ENCODE data around the gene PRDM11. TPM values are rescaled to one million over a fixed set of nuclear protein-coding genes. Genes with fewer than 3 reads are reported as not detected.
A peak's percentile ranks its signal among the peaks of the same experiment; 100 is the strongest.

Gene PRDM11
- total and polyA plus RNA-seq, 10 of the 15 experiments (the other 5 are each of a cell fraction or from before 2014, with no cell fraction given): 0.03 to 2.4 (median 0.53) TPM

GRCh38 chr11:45110562-45110961, 35.9 kb upstream of the PRDM11 start:
- H3K9me3 ChIP-seq (replicated peaks; ENCODE audit: control insufficient read depth, insufficient read depth, low read length): no peaks in the 10 kb centered on the region
- H3K4me1 ChIP-seq (ENCODE audit: control insufficient read depth, insufficient read depth, low read length): no peaks in the 10 kb centered on the region
- in situ Hi-C loops (cut with MboI) (no loop called here), intact Hi-C loops (cut with micrococcal nuclease; ENCODE audit: unreplicated experiment) (loop anchor here (1.0 to 10.0 kb wide), 3 partner anchors 183 to 664 kb away; no protein-coding TSS in a partner anchor)
- POLR2A ChIA-PET: no interaction called here
- CTCF ChIA-PET: interaction anchor here (0.7 to 17.9 kb wide), 23 partner anchors 8 to 661 kb away, joined by 3 to 571 read pairs (median 4); no protein-coding TSS in a partner anchor
- SMC1A ChIA-PET (ENCODE audit: uncharacterized antibody, unreplicated experiment): interaction anchor here (0.7 to 2.4 kb wide), 8 partner anchors 173 to 231 kb away, joined by 3 to 20 read pairs (median 4); no protein-coding TSS in a partner anchor
- ATAC-seq: peak; percentile 78
- no peak overlapping the region for H3K9ac ChIP-seq (ENCODE audit: control insufficient read depth, insufficient read depth, low read length)
- H2AFZ ChIP-seq (ENCODE audit: control insufficient read depth, low read depth, low read length): no peak overlapping the region
- H3K4me3 ChIP-seq: no peak overlapping the region
- no peak for DNase-seq (ENCODE audit: low read depth, low spot score)
- 5% methylated on average over 10 of the region's 10 CpGs for WGBS (ENCODE audit: insufficient coverage, insufficient replicate concordance, low lambda C conversion rate, missing lambda C conversion rate)
- no peaks in the 10 kb centered on the region; a peak in 1 of 4 replicates for H3K27me3 ChIP-seq (replicated peaks in 1 of 2; ENCODE audit: control insufficient read depth in 2 of 2, insufficient read depth in 2 of 2, low read length in 1 of 2)
- TF ChIP-seq CHD4 (IDR thresholded peaks at IDR 0.05): no peak
- peak; percentile 89 for TF ChIP-seq SMC3 (IDR thresholded peaks at IDR 0.05; ENCODE audit: borderline replicate concordance, low read length)
- no peak for TF ChIP-seq ZNF207 (IDR thresholded peaks at IDR 0.05; ENCODE audit: borderline replicate concordance)
- peak; percentile 85 for TF ChIP-seq RAD21 (IDR thresholded peaks at IDR 0.05; ENCODE audit: insufficient read depth, low read depth, low read length)
- no peak for TF ChIP-seq PRDM15 (CRISPR knock-in tag; IDR thresholded peaks at IDR 0.05)
- TF ChIP-seq GATAD2B (conservative IDR thresholded peaks at IDR 0.05; ENCODE audit: low read depth): no peak
- peak; percentile 13; the same call in 1 of the 2 replicates for TF ChIP-seq ZNF384 (IDR thresholded peaks at IDR 0.05; ENCODE audit: borderline replicate concordance, low read depth, low read length)
- TF ChIP-seq YY1 (IDR thresholded peaks at IDR 0.05; ENCODE audit: low read depth, low read length): peak; percentile 50; the same call in 1 of the 2 replicates
- TF ChIP-seq PBX3 (IDR thresholded peaks at IDR 0.05; ENCODE audit: insufficient replicate concordance, low read depth, low read length): no peak
- peak; percentile 54 to 76 (median 60) for TF ChIP-seq CTCF (IDR thresholded peaks at IDR 0.05 in 2 of 3, conservative IDR thresholded peaks at IDR 0.05 in 1 of 3; ENCODE audit: control insufficient read depth in 2 of 3, extremely low read depth in 1 of 3, insufficient read depth in 1 of 3, low read depth in 3 of 3, low read length in 3 of 3)
- no peak for TF ChIP-seq SP1 (IDR thresholded peaks at IDR 0.05; ENCODE audit: low read depth, low read length)
- no peak for TF ChIP-seq RFX5 (IDR thresholded peaks at IDR 0.05; ENCODE audit: low read depth, low read length)
- RAD21 ChIA-PET (ENCODE audit: unreplicated experiment): interaction anchor here (0.9 to 1.3 kb wide), 5 partner anchors 10 to 222 kb away, joined by 3 to 5 read pairs (median 3); no protein-coding TSS in a partner anchor
- H3K79me2 ChIP-seq (ENCODE audit: control insufficient read depth, insufficient read depth, low read length): no peaks in the 10 kb centered on the region
- no peak overlapping the region for H3K27ac ChIP-seq (ENCODE audit: control insufficient read depth, insufficient read depth)
- H3K4me2 ChIP-seq (ENCODE audit: control insufficient read depth, insufficient read depth): no peak overlapping the region
- 0 out of 2 replicates have a peak, but pooled peaks cover 2% of the 10 kb centered on the region for H4K20me1 ChIP-seq (ENCODE audit: control insufficient read depth, insufficient read depth)
- peak; percentile 81 for FAIRE-seq
- no peaks in the 10 kb centered on the region for H3K36me3 ChIP-seq (ENCODE audit: control insufficient read depth in 2 of 2, insufficient read depth in 2 of 2, low read length in 1 of 2)
- BruUV-seq (replicated peaks): no TSS peak
